Measurements from ENCODE around the gene EFCAB14.
"Not testable (repeated sequence)": the region's sequence is repeated elsewhere in the genome, so short reads cannot be mapped to it uniquely, and the experiment has no call there.

The EFCAB14 gene

DNA sequence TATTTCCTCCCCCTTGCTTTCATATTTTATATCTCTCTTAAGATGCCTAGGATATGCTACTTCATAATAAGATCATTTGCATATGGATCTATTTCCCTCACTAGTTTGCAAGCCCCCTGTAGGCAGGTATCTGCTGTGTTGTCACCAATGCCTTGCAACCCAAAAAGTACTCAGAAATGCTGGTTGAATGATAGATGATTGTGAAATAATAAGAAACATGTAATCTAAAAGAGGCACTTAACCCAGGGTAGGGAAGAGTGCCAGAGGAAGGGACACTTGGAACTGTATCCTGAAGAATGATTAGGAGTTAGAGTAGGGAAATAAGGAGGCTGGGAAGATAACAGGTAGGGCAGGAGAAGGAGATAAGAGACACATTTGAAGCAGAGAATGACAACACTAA is 63.1 kb downstream of the EFCAB14 start:
- no peak for TF ChIP-seq CTCF (IDR thresholded peaks at IDR 0.05; ENCODE audit: low read depth, low read length, missing control alignments)
- H3K4me3 ChIP-seq (replicated peaks; ENCODE audit: low read depth, low read length), result no peak overlapping the region

GRCh38 chr1:46654698-46655097 is 64.2 kb downstream of the EFCAB14 start:
- DNase-seq (ENCODE audit: extremely low read depth, low read depth); H3K4me3 ChIP-seq (replicated peaks; ENCODE audit: low read depth, low read length): not testable (repeated sequence)

More for the DNA sequence above, 63.1 kb downstream of the EFCAB14 start:
- no peak for DNase-seq (ENCODE audit: extremely low read depth, low read depth)

DNA sequence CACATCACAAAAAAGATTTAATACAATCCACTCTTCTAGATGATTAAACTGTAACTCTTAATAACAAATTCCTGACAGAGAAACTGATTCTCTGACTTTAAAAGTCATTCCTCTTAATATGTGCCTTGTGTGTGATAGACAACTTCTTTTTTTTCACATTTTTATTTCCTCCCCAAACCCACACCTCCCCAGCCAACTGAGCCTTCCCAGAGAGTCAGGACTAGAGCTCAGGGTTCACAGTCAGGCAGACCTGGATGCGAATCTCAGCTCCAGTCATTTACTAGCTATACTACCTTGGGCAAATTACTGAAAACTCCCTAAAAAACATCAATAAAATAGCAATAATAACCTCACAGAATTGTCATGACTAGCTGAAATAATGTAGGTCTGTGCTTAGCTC is 64.9 kb downstream of the EFCAB14 start:
- no peak overlapping the region for H3K4me3 ChIP-seq (replicated peaks; ENCODE audit: low read depth, low read length)
- TF ChIP-seq CTCF (IDR thresholded peaks at IDR 0.05; ENCODE audit: low read depth, low read length, missing control alignments), result no peak
- no peak for DNase-seq (ENCODE audit: extremely low read depth, low read depth)

DNA sequence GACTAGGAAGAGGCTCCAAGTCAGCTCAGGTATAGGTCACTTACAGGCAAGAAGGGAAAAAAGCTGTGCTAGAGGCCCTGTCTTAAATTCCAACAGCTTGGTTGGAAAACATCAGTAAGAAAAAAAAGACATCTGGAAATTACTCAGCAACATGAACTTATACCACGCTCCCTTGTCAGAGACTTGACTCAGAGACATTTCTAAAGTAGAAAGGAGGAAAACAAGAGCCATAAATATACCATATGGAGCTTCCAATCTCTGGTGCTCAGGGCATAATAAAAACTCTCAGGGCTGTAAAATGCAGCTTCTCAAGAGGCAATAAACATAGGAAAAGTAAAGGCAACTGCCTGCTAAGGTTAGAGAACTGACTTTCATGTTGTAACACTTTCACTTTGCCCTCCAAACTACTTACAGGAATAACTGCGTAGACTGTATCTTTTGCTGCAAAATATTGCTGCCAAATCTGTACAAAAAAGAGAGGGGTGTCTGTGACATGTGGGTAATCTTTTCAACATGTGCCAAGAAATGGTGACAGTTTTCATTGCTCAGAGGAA is 65.4 kb downstream of the EFCAB14 start:
- peak; percentile 47 for DNase-seq (ENCODE audit: extremely low read depth, low read depth)
- H3K4me3 ChIP-seq (replicated peaks; ENCODE audit: low read depth, low read length), result no peak overlapping the region
- no peak for TF ChIP-seq CTCF (IDR thresholded peaks at IDR 0.05; ENCODE audit: low read depth, low read length, missing control alignments)

GRCh38 chr1:46652321-46653100 is 66.4 kb downstream of the EFCAB14 start:
- TF ChIP-seq CTCF (IDR thresholded peaks at IDR 0.05; ENCODE audit: low read depth, low read length, missing control alignments), result no peak
- DNase-seq (ENCODE audit: extremely low read depth, low read depth), result no peak
- no peak overlapping the region for H3K4me3 ChIP-seq (replicated peaks; ENCODE audit: low read depth, low read length)

- DNase-seq (ENCODE audit: extremely low read depth, low read depth); H3K4me3 ChIP-seq (replicated peaks; ENCODE audit: low read depth, low read length): not testable (repeated sequence)
These were observed 67.8 kb downstream of the EFCAB14 start for GRCh38 chr1:46651152-46651551.

GRCh38 chr1:46650491-46650890 is 68.4 kb downstream of the EFCAB14 start:
- no peak for TF ChIP-seq CTCF (IDR thresholded peaks at IDR 0.05; ENCODE audit: low read depth, low read length, missing control alignments)
- no peak overlapping the region for H3K4me3 ChIP-seq (replicated peaks; ENCODE audit: low read depth, low read length)

GRCh38 chr1:46649764-46650163 is 69.2 kb downstream of the EFCAB14 start:
- TF ChIP-seq CTCF (IDR thresholded peaks at IDR 0.05; ENCODE audit: low read depth, low read length, missing control alignments), result no peak
- DNase-seq (ENCODE audit: extremely low read depth, low read depth), result no peak
- H3K4me3 ChIP-seq (replicated peaks; ENCODE audit: low read depth, low read length), result no peak overlapping the region

More at GRCh38 chr1:46650491-46650890, 68.4 kb downstream of the EFCAB14 start:
- no peak for DNase-seq (ENCODE audit: extremely low read depth, low read depth)
